ES-I3 (cell line): Measurements from ENCODE around the gene RBL2.
"Not testable (repeated sequence)": the region's sequence is repeated elsewhere in the genome, so short reads cannot be mapped to it uniquely, and the experiment has no call there.

Source experiments
- H3K36me3 ChIP-seq: 2 replicates; pipeline ENCODE4 v1.6.1; 2013; ENCODE audit warnings: mild to moderate bottlenecking, low read length, control low read depth, moderate library complexity; ENCODE audit not compliant: insufficient read depth
- H3K4me1 ChIP-seq: 2 replicates; pipeline ENCODE4 v1.6.1; 2013; ENCODE audit warnings: mild to moderate bottlenecking, control low read depth, low read length; ENCODE audit not compliant: insufficient read depth
- H3K9ac ChIP-seq: 2 replicates; pipeline ENCODE4 v1.6.1; 2013; ENCODE audit warnings: low read depth, mild to moderate bottlenecking, low read length, moderate library complexity
- H3K9me3 ChIP-seq: 2 replicates; pipeline ENCODE4 v1.6.1; 2013; ENCODE audit warnings: mild to moderate bottlenecking, low read length, moderate library complexity; ENCODE audit not compliant: control insufficient read depth, insufficient read depth

The RBL2 gene, protein sequence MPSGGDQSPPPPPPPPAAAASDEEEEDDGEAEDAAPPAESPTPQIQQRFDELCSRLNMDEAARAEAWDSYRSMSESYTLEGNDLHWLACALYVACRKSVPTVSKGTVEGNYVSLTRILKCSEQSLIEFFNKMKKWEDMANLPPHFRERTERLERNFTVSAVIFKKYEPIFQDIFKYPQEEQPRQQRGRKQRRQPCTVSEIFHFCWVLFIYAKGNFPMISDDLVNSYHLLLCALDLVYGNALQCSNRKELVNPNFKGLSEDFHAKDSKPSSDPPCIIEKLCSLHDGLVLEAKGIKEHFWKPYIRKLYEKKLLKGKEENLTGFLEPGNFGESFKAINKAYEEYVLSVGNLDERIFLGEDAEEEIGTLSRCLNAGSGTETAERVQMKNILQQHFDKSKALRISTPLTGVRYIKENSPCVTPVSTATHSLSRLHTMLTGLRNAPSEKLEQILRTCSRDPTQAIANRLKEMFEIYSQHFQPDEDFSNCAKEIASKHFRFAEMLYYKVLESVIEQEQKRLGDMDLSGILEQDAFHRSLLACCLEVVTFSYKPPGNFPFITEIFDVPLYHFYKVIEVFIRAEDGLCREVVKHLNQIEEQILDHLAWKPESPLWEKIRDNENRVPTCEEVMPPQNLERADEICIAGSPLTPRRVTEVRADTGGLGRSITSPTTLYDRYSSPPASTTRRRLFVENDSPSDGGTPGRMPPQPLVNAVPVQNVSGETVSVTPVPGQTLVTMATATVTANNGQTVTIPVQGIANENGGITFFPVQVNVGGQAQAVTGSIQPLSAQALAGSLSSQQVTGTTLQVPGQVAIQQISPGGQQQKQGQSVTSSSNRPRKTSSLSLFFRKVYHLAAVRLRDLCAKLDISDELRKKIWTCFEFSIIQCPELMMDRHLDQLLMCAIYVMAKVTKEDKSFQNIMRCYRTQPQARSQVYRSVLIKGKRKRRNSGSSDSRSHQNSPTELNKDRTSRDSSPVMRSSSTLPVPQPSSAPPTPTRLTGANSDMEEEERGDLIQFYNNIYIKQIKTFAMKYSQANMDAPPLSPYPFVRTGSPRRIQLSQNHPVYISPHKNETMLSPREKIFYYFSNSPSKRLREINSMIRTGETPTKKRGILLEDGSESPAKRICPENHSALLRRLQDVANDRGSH

DNA sequence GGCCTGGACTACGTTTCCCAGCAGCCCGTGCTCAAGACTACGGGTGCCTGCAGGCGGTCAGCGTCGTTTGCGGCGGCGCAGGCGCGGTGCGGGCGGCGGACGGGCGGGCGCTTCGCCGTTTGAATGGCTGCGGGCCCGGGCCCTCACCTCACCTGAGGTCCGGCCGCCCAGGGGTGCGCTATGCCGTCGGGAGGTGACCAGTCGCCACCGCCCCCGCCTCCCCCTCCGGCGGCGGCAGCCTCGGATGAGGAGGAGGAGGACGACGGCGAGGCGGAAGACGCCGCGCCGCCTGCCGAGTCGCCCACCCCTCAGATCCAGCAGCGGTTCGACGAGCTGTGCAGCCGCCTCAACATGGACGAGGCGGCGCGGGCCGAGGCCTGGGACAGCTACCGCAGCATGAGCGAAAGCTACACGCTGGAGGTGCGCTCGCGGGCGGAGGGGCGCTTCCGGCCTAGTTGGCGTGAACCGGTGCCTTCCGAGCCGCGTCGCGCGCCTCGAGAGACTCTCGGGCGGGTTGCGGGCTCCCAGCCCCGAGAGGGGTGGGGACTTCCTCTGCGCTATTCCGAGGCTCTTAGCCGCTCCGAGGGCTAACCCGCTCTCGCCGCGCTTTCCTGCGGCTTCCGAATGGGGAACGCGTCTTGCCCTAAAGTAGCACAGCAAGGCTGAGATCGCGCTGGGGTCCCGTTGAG lies at the start of gene RBL2:
Gene RBL2 (plus strand): TSS at position 95 of the 689 bp plus-strand sequence. CDS start 86 bp downstream, at position 181.
- peak within 1 kb of the TSS; percentile 91 for H3K9ac ChIP-seq
- no peaks in the 10 kb centered on the region for H3K36me3 ChIP-seq
- H3K9me3 ChIP-seq, result no peaks in the 10 kb centered on the region; the same call in 1 of the 2 replicates
- no peaks in the 10 kb centered on the region for H3K4me1 ChIP-seq

DNA sequence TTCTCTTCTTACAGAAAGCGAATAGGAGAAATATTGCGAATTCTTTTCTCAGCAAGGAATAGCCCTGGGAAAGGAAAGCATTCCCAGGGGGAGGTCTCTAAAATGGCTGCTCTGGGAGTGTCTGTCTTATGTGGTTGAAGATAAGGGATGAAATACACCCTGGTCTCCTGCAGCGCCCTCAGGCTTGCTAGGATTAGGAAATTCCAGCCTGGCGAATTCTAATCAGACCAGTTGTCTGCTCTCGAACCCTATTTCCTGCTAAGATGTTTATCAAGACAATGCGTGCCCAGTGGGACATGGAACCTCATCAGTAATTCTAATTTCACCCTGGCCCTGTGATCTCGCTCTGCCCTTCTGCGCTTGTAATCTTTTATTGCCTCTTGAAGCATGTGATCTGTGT lies 49.7 kb upstream of the RBL2 start:
- not testable (repeated sequence) for H3K36me3 ChIP-seq, H3K9me3 ChIP-seq, H3K9ac ChIP-seq, H3K4me1 ChIP-seq

DNA sequence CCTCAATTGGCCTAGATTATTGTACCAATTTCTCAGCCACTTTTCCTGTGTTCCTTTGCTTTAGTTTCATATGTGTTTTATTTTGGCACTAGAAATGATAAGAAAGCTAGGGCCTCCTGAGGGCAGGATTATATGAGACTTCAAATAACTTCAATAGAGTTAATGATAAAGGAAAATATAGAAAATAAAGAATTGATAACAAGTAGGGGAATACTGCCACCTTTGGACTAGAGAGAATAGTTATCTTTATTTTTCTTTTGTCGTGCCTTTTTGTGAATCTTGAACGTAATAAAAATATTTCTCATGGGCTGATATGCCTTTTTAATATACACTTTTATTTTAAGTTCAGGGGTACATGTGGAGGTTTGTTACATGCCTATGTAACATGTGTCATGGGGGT lies 29.3 kb upstream of the RBL2 start:
- no peaks in the 10 kb centered on the region for H3K36me3 ChIP-seq
- no peaks in the 10 kb centered on the region for H3K4me1 ChIP-seq
- no peaks in the 10 kb centered on the region for H3K9me3 ChIP-seq
- H3K9ac ChIP-seq, result no peak overlapping the region

DNA sequence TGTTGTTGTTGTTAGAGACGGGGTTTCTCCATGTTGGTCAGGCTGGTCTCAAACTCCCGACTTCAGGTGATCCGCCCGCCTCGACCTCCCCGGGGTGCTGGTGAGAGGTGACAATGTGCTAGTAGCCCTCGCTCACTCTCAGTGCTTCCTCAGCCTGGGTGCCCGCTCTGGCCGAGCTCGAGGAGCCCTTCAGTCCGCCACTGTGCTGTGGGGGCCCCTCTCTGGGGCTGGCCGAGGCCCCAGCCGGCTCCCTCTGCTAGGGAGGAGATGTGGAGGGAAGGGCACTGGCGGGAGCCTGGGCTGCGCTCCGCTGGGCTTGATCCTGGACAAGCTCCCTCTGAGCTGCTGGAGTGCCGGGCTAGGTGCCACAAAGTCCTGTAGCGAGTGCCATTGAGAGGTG lies 21.7 kb upstream of the RBL2 start:
- Histone ChIP-seq H3K9ac (no peak overlapping the region), H3K36me3 (no peaks in the 10 kb centered on the region), H3K4me1 (no peaks in the 10 kb centered on the region), H3K9me3 (no peaks in the 10 kb centered on the region)

DNA sequence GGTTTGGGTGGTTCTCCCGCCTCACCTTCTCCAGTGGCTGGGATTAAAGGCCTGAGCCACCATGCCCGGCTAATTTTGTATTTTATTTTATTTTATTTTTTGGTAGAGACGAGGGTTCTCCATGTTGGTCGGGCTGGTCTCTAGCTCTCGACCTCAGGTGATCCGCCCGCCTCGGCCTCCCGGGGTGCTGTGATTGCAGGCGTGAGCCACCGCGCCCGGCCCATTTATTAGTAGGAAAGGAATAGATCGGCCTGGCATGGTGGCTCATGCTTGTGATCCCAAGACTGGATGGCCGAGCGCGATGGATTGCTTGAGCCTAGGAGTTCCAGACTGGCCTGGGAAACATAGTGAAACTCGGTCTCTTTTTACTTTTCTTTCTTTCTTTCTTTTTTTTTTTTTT lies 20.4 kb upstream of the RBL2 start:
- Histone ChIP-seq H3K9me3 (no peaks in the 10 kb centered on the region), H3K9ac (no peak overlapping the region), H3K4me1 (no peaks in the 10 kb centered on the region), H3K36me3 (no peaks in the 10 kb centered on the region)

DNA sequence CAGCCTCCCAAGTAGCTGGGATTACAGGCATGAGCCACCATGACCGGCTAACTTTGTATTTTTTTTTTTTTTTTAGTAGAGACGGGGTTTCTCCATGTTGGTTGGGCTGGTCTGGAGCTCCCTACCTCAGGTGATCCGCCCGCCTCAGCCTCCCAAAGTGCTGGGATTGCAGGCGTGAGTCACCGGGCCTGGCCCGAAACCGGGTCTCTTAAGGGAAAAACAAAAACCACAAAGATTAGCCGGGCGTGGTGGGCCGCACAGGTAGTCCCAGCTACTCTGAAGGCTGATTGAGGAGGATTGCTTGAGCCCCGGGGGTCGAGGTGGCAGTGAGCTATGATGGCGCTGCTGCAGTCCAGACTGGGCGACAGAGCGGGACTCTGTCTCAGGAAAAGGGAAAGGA lies 19.9 kb upstream of the RBL2 start:
- Histone ChIP-seq H3K9ac (no peak overlapping the region), H3K9me3 (no peaks in the 10 kb centered on the region), H3K36me3 (no peaks in the 10 kb centered on the region), H3K4me1 (no peaks in the 10 kb centered on the region)

DNA sequence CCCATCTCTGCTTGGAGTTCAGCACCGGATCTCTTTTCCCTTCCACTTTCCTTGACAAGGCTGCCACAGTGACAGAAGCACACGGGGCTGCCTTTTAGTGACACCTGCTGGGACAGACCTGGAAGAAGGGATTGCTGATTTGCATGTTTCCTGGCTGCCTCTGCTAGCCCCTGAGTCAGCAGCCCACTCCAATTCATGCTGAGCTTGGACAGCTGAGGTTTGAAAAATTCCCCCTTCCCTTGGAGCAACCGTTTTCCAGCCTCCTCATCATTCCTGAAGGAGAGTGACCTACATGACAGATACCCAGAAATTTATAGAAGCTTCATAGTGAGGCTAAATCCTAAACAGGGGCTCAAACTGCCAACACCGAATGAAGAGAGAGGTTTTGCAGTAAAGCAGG lies 18.8 kb upstream of the RBL2 start:
- Histone ChIP-seq H3K9me3 (no peaks in the 10 kb centered on the region), H3K9ac (no peak overlapping the region), H3K36me3 (no peaks in the 10 kb centered on the region), H3K4me1 (no peaks in the 10 kb centered on the region)

DNA sequence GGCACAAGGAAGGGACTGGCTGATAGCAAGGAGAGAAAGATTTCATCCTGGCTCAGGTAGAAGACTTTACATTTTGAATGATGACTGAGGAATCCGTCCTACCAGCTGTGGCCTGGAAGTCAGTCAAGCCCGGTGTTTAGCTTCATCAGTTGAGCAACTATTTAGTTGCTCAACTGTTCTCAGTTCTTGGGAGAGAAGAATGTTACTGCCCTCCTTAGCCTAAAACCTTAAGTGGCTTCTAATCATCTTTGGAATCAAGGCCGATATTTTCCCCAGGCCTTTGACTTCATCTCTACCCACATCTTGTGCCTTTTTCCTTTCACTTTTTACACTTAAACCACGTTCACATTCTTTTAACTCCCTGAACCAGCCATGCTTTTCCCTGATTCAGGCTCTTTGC lies 17.3 kb upstream of the RBL2 start:
- H3K9ac ChIP-seq, result no peak overlapping the region
- no peaks in the 10 kb centered on the region for H3K4me1 ChIP-seq

DNA sequence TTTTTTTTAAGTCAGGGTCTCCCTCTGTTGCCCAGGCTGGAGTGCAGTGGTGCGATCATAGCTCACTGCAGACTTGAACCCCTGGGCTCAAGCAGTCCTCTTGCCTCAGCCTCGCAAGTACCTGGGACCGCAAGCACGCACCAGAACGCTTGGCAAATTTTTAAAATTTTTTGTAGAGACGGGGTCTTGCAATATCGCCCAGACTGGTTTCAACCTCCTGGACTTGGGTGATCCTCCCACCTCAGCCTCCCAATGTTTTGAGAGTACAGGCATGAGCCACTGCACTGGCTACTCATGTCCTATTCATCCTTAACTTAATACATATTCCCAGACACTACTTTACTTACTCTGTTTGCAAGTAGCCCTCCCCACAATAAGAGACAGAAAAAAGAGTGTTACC lies 16.3 kb upstream of the RBL2 start:
- no peak overlapping the region for H3K9ac ChIP-seq
- H3K36me3 ChIP-seq, result no peaks in the 10 kb centered on the region
- H3K4me1 ChIP-seq, result no peaks in the 10 kb centered on the region
- peaks cover 3% of the 10 kb centered on the region for H3K9me3 ChIP-seq

More for the DNA sequence above, 17.3 kb upstream of the RBL2 start:
- Histone ChIP-seq H3K36me3 (no peaks in the 10 kb centered on the region), H3K9me3 (no peaks in the 10 kb centered on the region; the same call in 1 of the 2 replicates)

DNA sequence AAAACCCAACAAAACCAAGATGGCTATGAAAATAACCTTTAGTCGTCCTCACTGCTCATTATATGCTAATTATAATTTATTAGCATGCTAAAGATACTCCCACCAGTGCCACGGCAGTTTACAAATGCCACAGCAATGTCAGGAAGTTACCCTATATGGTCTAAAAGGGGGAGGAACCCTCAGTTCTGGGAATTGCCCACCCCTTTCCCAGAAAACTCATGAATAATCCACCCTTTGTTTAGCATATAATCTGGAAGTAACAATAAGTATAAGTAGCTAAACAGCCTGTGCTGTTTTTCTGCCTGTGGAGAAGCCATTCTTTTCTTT lies 14.9 kb upstream of the RBL2 start:
- H3K9me3 ChIP-seq, H3K9ac ChIP-seq, H3K36me3 ChIP-seq, H3K4me1 ChIP-seq: not testable (repeated sequence)

DNA sequence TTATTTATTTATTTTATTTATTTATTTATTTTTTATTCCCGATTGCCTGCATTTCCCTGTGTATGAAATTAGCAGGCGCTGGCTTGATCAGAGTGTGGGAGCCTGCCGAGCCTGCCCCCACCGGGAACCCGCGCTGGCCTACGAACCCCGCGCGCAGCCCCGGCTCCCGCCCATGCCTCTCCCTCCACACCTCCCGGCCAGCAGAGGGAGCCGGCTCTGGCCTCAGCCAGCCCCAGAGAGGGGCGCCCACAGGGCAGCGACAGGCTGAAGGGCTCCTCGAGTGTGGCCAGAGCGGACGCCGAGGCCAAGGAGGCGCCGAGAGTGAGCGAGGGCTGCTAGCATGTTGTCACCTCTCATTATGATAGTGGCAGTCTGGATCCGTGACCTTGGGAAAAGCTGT lies 13.0 kb upstream of the RBL2 start:
- H3K36me3 ChIP-seq, result no peaks in the 10 kb centered on the region
- peaks cover 13% of the 10 kb centered on the region for H3K9me3 ChIP-seq
- H3K4me1 ChIP-seq, result no peaks in the 10 kb centered on the region
- no peak overlapping the region for H3K9ac ChIP-seq

DNA sequence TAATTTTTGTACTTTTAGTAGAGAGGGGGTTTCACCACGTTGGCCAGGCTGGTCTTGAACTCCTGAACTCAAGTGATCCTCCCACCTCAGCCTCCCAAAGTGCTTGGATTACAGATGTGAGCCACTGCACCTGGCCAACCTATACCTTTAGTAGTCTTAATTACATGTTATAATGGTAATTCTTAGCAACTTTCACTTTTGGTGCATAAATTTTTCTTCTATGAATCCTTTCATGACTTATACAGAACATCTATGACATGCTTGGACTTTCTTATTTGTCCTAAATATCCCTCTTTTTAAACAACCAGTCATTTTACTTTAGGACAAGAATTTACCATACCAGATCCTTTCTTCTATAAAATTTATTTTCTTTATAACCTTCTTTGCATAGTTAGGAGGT lies 10.3 kb upstream of the RBL2 start:
- peaks cover 13% of the 10 kb centered on the region for H3K9me3 ChIP-seq
- not testable (repeated sequence) for H3K4me1 ChIP-seq, H3K36me3 ChIP-seq, H3K9ac ChIP-seq

DNA sequence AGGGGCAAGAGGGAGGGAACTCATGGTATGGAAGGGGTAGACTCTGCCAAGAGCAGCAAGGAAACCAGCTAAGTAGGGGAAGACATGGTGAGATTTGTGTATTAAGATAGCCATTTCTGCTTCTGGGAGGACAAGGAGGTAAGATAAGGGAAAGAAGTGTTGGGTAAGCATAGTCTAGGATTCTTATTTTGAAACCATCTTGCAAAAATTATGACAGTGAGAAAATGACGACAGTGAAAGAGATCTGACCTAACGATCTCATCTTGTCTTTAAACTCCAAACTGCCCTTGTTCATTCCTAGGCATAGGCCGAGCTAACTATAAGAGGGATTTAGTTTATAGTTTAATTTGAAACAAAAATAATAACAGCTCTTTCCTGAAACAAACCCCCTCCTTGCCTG lies 5.6 kb upstream of the RBL2 start:
- Histone ChIP-seq H3K9me3 (peaks cover 4% of the 10 kb centered on the region), H3K4me1 (no peaks in the 10 kb centered on the region), H3K9ac (no peak overlapping the region), H3K36me3 (no peaks in the 10 kb centered on the region)

DNA sequence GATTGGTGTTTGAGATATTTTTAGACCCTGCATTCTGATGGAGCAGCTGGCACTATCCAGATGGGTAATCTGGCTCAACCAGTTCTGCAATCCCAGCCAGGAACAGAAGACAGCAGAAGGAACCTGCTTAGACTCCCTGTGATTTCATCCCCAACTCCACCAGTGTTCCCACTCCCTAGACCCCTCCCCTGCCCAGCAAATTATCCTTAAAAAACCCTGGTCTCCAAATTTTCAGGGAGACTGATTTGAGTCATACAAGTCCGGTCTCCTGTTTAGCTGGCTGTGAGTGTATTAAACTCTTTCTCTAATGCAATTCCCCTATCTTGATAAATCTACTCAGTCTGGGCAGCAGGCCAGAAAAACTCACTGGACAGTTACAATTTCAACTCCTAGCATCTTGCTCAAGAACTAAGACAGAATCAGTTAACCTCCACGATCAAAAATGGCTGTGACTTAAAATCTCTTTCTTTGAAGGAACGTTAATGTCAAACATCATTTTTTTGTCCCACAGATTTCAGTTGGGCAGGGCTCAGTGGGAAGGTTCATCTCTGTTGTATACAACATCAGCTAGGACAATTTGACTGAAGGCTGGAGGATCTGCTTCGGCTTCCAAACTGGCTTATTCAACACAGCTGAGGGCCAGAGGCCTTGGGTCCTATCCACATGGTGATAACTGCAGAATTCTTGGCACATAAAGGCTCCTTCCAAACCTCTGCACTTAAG lies 4.9 kb upstream of the RBL2 start:
- no peaks in the 10 kb centered on the region for H3K36me3 ChIP-seq
- peaks cover 3% of the 10 kb centered on the region for H3K9me3 ChIP-seq
- no peaks in the 10 kb centered on the region for H3K4me1 ChIP-seq
- H3K9ac ChIP-seq, result no peak overlapping the region
